Measurements from ENCODE around the gene ADIPOQ.
"Not testable (repeated sequence)": the region's sequence is repeated elsewhere in the genome, so short reads cannot be mapped to it uniquely, and the experiment has no call there.

Gene ADIPOQ

GRCh38 chr3:186865215-186865853 is 22.8 kb downstream of the ADIPOQ start:
- not testable (repeated sequence) for H3K4me1 ChIP-seq (ENCODE audit: control insufficient read depth, insufficient read depth, low read length); H3K27ac ChIP-seq (ENCODE audit: low read depth, low read length); H3K4me3 ChIP-seq (ENCODE audit: low read length); H3K36me3 ChIP-seq (ENCODE audit: control insufficient read depth, insufficient read depth, low read length); H3K27me3 ChIP-seq (ENCODE audit: control insufficient read depth, insufficient read depth, low read length); H3K9ac ChIP-seq (ENCODE audit: low read length)

GRCh38 chr3:186866095-186866494 is 23.6 kb downstream of the ADIPOQ start:
- not testable (repeated sequence) for H3K4me1 ChIP-seq (ENCODE audit: control insufficient read depth, insufficient read depth, low read length); H3K9ac ChIP-seq (ENCODE audit: low read length); H3K27me3 ChIP-seq (ENCODE audit: control insufficient read depth, insufficient read depth, low read length); H3K27ac ChIP-seq (ENCODE audit: low read depth, low read length); H3K4me3 ChIP-seq (ENCODE audit: low read length); H3K36me3 ChIP-seq (ENCODE audit: control insufficient read depth, insufficient read depth, low read length)

GRCh38 chr3:186869253-186870100 is 27.0 kb downstream of the ADIPOQ start:
- Histone ChIP-seq H3K4me1 (ENCODE audit: control insufficient read depth, insufficient read depth, low read length) (no peaks in the 10 kb centered on the region), H3K36me3 (ENCODE audit: control insufficient read depth, insufficient read depth, low read length) (no peaks in the 10 kb centered on the region), H3K27ac (ENCODE audit: low read depth, low read length) (no peak overlapping the region), H3K9ac (ENCODE audit: low read length) (no peak overlapping the region), H3K27me3 (ENCODE audit: control insufficient read depth, insufficient read depth, low read length) (no peaks in the 10 kb centered on the region), H3K4me3 (ENCODE audit: low read length) (no peak overlapping the region)

GRCh38 chr3:186870421-186871201 is 28.1 kb downstream of the ADIPOQ start:
- H3K9ac ChIP-seq (ENCODE audit: low read length): no peak overlapping the region
- H3K4me1 ChIP-seq (ENCODE audit: control insufficient read depth, insufficient read depth, low read length): no peaks in the 10 kb centered on the region
- H3K4me3 ChIP-seq (ENCODE audit: low read length): no peak overlapping the region
- no peaks in the 10 kb centered on the region for H3K36me3 ChIP-seq (ENCODE audit: control insufficient read depth, insufficient read depth, low read length)
- no peak overlapping the region for H3K27ac ChIP-seq (ENCODE audit: low read depth, low read length)
- H3K27me3 ChIP-seq (ENCODE audit: control insufficient read depth, insufficient read depth, low read length): no peaks in the 10 kb centered on the region

GRCh38 chr3:186871403-186871924 is 29.0 kb downstream of the ADIPOQ start:
- no peaks in the 10 kb centered on the region for H3K4me1 ChIP-seq (ENCODE audit: control insufficient read depth, insufficient read depth, low read length)
- H3K27ac ChIP-seq (ENCODE audit: low read depth, low read length): no peak overlapping the region
- H3K36me3 ChIP-seq (ENCODE audit: control insufficient read depth, insufficient read depth, low read length): no peaks in the 10 kb centered on the region
- H3K27me3 ChIP-seq (ENCODE audit: control insufficient read depth, insufficient read depth, low read length): no peaks in the 10 kb centered on the region
- H3K4me3 ChIP-seq (ENCODE audit: low read length): no peak overlapping the region
- no peak overlapping the region for H3K9ac ChIP-seq (ENCODE audit: low read length)

GRCh38 chr3:186873796-186874195 is 31.3 kb downstream of the ADIPOQ start:
- not testable (repeated sequence) for H3K27ac ChIP-seq (ENCODE audit: low read depth, low read length); H3K4me3 ChIP-seq (ENCODE audit: low read length); H3K4me1 ChIP-seq (ENCODE audit: control insufficient read depth, insufficient read depth, low read length); H3K36me3 ChIP-seq (ENCODE audit: control insufficient read depth, insufficient read depth, low read length); H3K9ac ChIP-seq (ENCODE audit: low read length); H3K27me3 ChIP-seq (ENCODE audit: control insufficient read depth, insufficient read depth, low read length)

- not testable (repeated sequence) for H3K36me3 ChIP-seq (ENCODE audit: control insufficient read depth, insufficient read depth, low read length); H3K27ac ChIP-seq (ENCODE audit: low read depth, low read length); H3K4me1 ChIP-seq (ENCODE audit: control insufficient read depth, insufficient read depth, low read length); H3K27me3 ChIP-seq (ENCODE audit: control insufficient read depth, insufficient read depth, low read length); H3K4me3 ChIP-seq (ENCODE audit: low read length); H3K9ac ChIP-seq (ENCODE audit: low read length)
Measured at GRCh38 chr3:186874216-186874615, 31.7 kb downstream of the ADIPOQ start.

- H3K4me3 ChIP-seq (ENCODE audit: low read length); H3K36me3 ChIP-seq (ENCODE audit: control insufficient read depth, insufficient read depth, low read length); H3K4me1 ChIP-seq (ENCODE audit: control insufficient read depth, insufficient read depth, low read length); H3K27me3 ChIP-seq (ENCODE audit: control insufficient read depth, insufficient read depth, low read length); H3K27ac ChIP-seq (ENCODE audit: low read depth, low read length); H3K9ac ChIP-seq (ENCODE audit: low read length): not testable (repeated sequence)
Measured at GRCh38 chr3:186874841-186875240, 32.3 kb downstream of the ADIPOQ start.

GRCh38 chr3:186875708-186876107 is 33.2 kb downstream of the ADIPOQ start:
- no peak overlapping the region for H3K27ac ChIP-seq (ENCODE audit: low read depth, low read length)

GRCh38 chr3:186879781-186880180 is 37.3 kb downstream of the ADIPOQ start:
- Histone ChIP-seq H3K4me3 (ENCODE audit: low read length) (no peak overlapping the region), H3K27me3 (ENCODE audit: control insufficient read depth, insufficient read depth, low read length) (no peaks in the 10 kb centered on the region), H3K36me3 (ENCODE audit: control insufficient read depth, insufficient read depth, low read length) (no peaks in the 10 kb centered on the region), H3K9ac (ENCODE audit: low read length) (no peak overlapping the region), H3K4me1 (ENCODE audit: control insufficient read depth, insufficient read depth, low read length) (no peaks in the 10 kb centered on the region), H3K27ac (ENCODE audit: low read depth, low read length) (no peak overlapping the region)

More at GRCh38 chr3:186875708-186876107, 33.2 kb downstream of the ADIPOQ start:
- Histone ChIP-seq H3K36me3 (ENCODE audit: control insufficient read depth, insufficient read depth, low read length) (no peaks in the 10 kb centered on the region), H3K9ac (ENCODE audit: low read length) (no peak overlapping the region), H3K27me3 (ENCODE audit: control insufficient read depth, insufficient read depth, low read length) (no peaks in the 10 kb centered on the region), H3K4me3 (ENCODE audit: low read length) (no peak overlapping the region), H3K4me1 (ENCODE audit: control insufficient read depth, insufficient read depth, low read length) (no peaks in the 10 kb centered on the region)

GRCh38 chr3:186880406-186880805 is 37.9 kb downstream of the ADIPOQ start:
- Histone ChIP-seq H3K36me3 (ENCODE audit: control insufficient read depth, insufficient read depth, low read length) (no peaks in the 10 kb centered on the region), H3K4me3 (ENCODE audit: low read length) (no peak overlapping the region), H3K27ac (ENCODE audit: low read depth, low read length) (no peak overlapping the region), H3K4me1 (ENCODE audit: control insufficient read depth, insufficient read depth, low read length) (no peaks in the 10 kb centered on the region), H3K9ac (ENCODE audit: low read length) (no peak overlapping the region), H3K27me3 (ENCODE audit: control insufficient read depth, insufficient read depth, low read length) (no peaks in the 10 kb centered on the region)

GRCh38 chr3:186882150-186882524 is 39.6 kb downstream of the ADIPOQ start:
- no peaks in the 10 kb centered on the region for H3K27me3 ChIP-seq (ENCODE audit: control insufficient read depth, insufficient read depth, low read length)
- no peaks in the 10 kb centered on the region for H3K4me1 ChIP-seq (ENCODE audit: control insufficient read depth, insufficient read depth, low read length)
- no peaks in the 10 kb centered on the region for H3K36me3 ChIP-seq (ENCODE audit: control insufficient read depth, insufficient read depth, low read length)
- no peak overlapping the region for H3K27ac ChIP-seq (ENCODE audit: low read depth, low read length)
- H3K4me3 ChIP-seq (ENCODE audit: low read length): no peak overlapping the region
- no peak overlapping the region for H3K9ac ChIP-seq (ENCODE audit: low read length)
